Measurements from ENCODE around the gene SETX.

The SETX gene

GRCh38 chr9:132327537-132327936 lies 27.2 kb downstream of the SETX start:
- H3K27ac ChIP-seq (replicated peaks), result no peak overlapping the region
- H3K27me3 ChIP-seq (ENCODE audit: insufficient read depth, poor library complexity, severe bottlenecking), result no peaks in the 10 kb centered on the region
- TF ChIP-seq GABPA (IDR thresholded peaks at IDR 0.05; ENCODE audit: low read depth) (no peak), SPI1 (IDR thresholded peaks at IDR 0.05; ENCODE audit: borderline replicate concordance, low read depth) (no peak), CTCF (IDR thresholded peaks at IDR 0.05; ENCODE audit: insufficient read depth, low read length) (no peak), POLR2AphosphoS5 (IDR thresholded peaks at IDR 0.05; ENCODE audit: low read depth) (no peak), REST (IDR thresholded peaks at IDR 0.05; ENCODE audit: insufficient replicate concordance, low read depth) (no peak)
- no peak overlapping the region for H3K4me3 ChIP-seq (replicated peaks; ENCODE audit: insufficient read depth, low read length)
- no peak for DNase-seq (ENCODE audit: low read depth in 1 of 2, low spot score in 1 of 2)

DNA sequence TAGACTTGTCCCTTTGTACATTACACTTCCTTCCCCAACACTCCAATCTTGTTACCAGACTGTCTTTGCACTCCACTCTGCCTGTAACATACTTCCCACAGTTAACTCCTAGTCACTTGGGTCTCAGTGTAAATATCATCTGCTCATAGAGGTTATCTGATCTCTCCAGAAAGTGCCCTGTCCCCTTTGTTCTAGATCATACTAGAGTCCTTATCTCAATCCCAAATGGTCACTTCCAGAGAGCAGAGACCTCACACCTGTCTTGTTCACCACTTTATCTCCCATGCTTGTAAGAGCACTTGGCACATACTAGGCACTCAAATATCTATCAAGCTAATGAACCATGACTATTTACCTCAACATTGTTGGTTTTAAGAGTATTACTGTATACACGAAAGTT lies 30.4 kb downstream of the SETX start:
- TF ChIP-seq POLR2AphosphoS5 (IDR thresholded peaks at IDR 0.05; ENCODE audit: low read depth) (no peak), CTCF (IDR thresholded peaks at IDR 0.05; ENCODE audit: insufficient read depth, low read length) (no peak), SPI1 (IDR thresholded peaks at IDR 0.05; ENCODE audit: borderline replicate concordance, low read depth) (no peak), GABPA (IDR thresholded peaks at IDR 0.05; ENCODE audit: low read depth) (no peak), REST (IDR thresholded peaks at IDR 0.05; ENCODE audit: insufficient replicate concordance, low read depth) (no peak)
- no peaks in the 10 kb centered on the region for H3K27me3 ChIP-seq (ENCODE audit: insufficient read depth, poor library complexity, severe bottlenecking)
- H3K4me3 ChIP-seq (replicated peaks; ENCODE audit: insufficient read depth, low read length), result no peak overlapping the region
- DNase-seq (ENCODE audit: low read depth in 1 of 2, low spot score in 1 of 2), result no peak
- H3K27ac ChIP-seq (replicated peaks), result no peak overlapping the region

GRCh38 chr9:132319421-132320110 lies 35.2 kb downstream of the SETX start:
- no peaks in the 10 kb centered on the region for H3K27me3 ChIP-seq (ENCODE audit: insufficient read depth, poor library complexity, severe bottlenecking)
- no peak for DNase-seq (ENCODE audit: low read depth in 1 of 2, low spot score in 1 of 2)
- TF ChIP-seq REST (IDR thresholded peaks at IDR 0.05; ENCODE audit: insufficient replicate concordance, low read depth) (no peak), CTCF (IDR thresholded peaks at IDR 0.05; ENCODE audit: insufficient read depth, low read length) (no peak), POLR2AphosphoS5 (IDR thresholded peaks at IDR 0.05; ENCODE audit: low read depth) (no peak), GABPA (IDR thresholded peaks at IDR 0.05; ENCODE audit: low read depth) (no peak), SPI1 (IDR thresholded peaks at IDR 0.05; ENCODE audit: borderline replicate concordance, low read depth) (no peak)
- H3K27ac ChIP-seq (replicated peaks), result no peak overlapping the region
- no peak overlapping the region for H3K4me3 ChIP-seq (replicated peaks; ENCODE audit: insufficient read depth, low read length)
